Measurements from ENCODE around the gene UPK1B.
"Not testable (repeated sequence)": the region's sequence is repeated elsewhere in the genome, so short reads cannot be mapped to it uniquely, and the experiment has no call there.

UPK1B gene

GRCh38 chr3:119173325-119173724 lies at the start of gene UPK1B:
UPK1B (plus strand) TSS chr3:119173598; CDS start chr3:119186742, 13,144 bp downstream.
- no peak for FAIRE-seq

- FAIRE-seq: no peak
These were observed 48.1 kb upstream of the UPK1B start for GRCh38 chr3:119125342-119125741.

GRCh38 chr3:119125742-119126504 lies 47.5 kb upstream of the UPK1B start:
- FAIRE-seq: no peak

GRCh38 chr3:119130291-119130690 lies 43.1 kb upstream of the UPK1B start:
- not testable (repeated sequence) for FAIRE-seq

DNA sequence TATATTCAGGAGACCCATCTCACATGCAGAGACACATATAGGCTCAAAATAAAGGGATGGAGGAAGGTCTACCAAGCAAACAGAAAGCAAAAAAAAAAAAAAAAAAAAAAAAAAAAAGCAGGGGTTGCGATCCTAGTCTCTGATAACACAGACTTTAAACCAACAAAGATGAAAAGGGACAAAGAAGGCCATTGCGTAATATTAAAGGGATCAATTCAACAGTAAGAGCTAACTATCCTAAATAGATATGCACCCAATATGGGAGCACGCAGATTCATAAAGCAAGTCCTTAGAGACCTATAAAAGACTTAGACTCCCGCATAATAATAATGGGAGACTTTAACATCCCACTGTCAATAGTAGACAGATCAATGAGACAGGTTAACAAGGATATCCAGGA lies 41.1 kb upstream of the UPK1B start:
- FAIRE-seq: not testable (repeated sequence)

DNA sequence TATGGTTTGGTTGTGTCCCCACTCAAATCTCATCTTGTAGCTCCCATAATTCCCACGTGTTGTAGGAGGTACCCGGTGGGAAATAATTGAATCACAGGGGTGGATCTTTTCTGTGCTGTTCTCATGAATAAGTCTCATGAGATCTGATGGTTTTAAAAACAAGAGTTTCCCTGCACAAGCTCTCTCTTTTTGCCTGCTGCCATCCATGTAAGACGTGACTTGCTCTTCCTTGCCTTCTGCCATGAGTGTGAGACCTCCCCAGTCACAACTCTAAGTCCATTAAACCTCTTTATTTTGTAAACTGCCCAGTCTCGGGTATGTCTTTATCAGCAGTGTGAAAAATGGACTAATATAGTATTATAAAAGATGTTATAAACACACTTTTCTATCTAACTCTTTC lies 34.0 kb upstream of the UPK1B start:
- FAIRE-seq: not testable (repeated sequence)

DNA sequence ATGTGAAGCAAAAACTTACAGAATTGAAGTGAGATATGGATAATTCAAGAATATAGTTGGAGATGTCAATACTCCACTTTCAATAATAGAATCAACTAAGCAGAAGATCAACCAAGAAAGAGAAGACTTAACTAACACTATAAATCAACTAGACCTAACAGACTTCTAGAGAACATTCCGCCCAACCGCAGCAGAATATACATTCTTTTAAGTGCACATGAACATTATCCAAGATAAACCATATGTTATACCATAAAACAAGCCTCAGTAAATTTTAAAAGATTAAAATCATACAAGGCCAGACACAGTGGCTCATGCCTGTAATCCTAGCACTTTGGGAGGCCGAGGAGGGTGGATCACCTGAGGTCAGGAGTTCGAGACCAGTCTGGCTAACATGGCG lies 32.9 kb upstream of the UPK1B start:
- no peak for FAIRE-seq

GRCh38 chr3:119145128-119145499 lies 28.3 kb upstream of the UPK1B start:
- FAIRE-seq: no peak

- no peak for FAIRE-seq
These were observed 27.8 kb upstream of the UPK1B start, which contains the start of gene TEX55 for GRCh38 chr3:119145500-119146167. TEX55 (plus strand) TSS chr3:119146165; CDS start chr3:119146190, 25 bp downstream.

DNA sequence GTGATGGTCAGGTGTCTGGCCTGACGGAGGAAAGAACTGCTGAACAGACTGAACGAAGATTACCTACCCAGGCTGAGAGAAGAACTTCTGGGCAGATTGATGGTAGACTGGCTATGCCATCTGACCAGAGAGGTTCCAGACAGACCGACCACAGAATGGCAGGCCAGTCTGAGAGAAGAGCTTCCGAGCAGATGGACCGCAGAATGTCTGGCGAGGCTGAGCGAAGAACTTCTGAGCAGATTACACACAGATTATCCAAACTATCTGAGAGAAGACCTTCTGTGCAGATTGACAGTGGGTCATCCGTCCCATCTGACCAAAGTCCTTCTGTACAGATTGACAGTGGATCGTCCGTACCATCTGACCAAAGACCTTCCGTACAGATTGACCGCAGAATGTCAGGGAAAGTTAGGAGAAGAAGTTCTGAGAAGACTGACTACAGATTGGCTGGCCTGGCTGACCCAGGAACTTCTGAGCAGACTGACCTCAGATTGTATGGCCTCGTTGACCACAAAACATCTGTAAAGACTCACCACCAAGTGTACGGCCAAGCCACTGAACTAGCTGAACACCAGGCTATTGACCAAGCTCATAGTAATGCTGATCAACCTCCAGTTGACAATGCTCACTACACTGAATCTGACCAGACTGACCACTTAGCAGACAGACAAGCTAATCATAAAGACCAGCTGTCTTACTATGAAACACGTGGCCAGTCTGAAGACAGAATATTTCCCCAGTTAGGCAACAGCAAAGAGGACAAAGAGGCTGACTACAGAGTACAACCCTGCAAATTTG lies 26.6 kb upstream of the UPK1B start:
- FAIRE-seq: no peak

DNA sequence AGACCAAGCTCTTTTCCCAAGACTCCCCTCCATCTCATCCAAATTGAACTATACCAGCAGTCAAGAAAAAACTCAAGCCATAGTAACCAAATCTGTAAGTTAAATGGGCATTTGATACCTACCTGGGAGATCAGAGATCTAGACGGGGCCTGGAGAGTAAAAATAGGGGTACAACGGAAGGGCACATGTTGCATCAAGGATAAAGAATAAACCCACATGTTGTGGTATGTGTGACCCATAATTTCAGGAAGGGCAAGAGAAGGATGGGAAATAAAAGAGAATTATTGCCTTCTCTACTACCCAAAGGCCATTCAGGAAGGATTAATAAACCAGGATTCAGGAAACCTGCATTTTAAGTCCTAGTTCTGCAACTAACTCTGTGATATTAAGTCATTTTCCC lies 25.9 kb upstream of the UPK1B start:
- FAIRE-seq: no peak

GRCh38 chr3:119148493-119149180 lies 24.8 kb upstream of the UPK1B start:
- FAIRE-seq: no peak

GRCh38 chr3:119149484-119149883 lies 23.9 kb upstream of the UPK1B start:
- FAIRE-seq: no peak

GRCh38 chr3:119156868-119157267 lies 16.5 kb upstream of the UPK1B start:
- FAIRE-seq: no peak

DNA sequence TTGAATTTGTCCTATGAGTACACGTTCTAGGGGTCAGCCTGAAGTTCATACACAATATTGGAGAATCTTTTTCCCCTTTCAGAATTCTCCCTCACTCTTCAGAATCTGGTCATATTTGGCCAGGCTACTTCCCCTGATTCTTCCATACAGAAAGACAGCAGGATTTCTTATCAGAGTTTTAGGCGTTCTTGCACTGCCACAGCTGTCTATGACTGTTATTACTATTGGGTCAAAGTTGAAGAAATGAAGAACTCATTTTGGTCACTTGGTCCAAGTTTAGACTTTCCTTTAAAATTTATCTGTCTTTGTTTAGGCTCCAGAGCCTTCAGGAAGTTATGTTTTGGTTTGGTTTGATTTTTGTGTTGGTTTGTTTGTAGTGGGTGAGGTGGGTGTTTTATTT lies 15.4 kb upstream of the UPK1B start:
- FAIRE-seq: no peak

DNA sequence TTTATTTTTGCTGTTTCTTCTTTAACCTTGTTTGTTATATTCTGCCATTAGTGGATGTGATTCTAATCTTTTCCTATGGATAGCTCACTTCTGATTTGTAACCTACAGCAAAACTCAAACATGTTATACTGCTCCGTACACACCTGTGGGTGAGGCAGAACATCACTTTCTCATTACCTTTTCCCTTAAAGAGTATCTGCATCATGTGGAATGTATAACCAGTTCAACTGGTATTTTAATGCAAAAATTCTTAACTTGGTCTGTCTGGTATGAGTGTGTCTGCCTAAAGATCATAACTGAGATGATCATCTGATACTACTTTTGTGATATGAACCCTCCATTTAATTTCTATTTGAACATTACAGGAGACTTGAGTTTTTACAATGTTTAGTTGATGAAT lies 13.0 kb upstream of the UPK1B start:
- no peak for FAIRE-seq

- no peak for FAIRE-seq
These were observed 12.6 kb upstream of the UPK1B start for GRCh38 chr3:119160815-119161214.

DNA sequence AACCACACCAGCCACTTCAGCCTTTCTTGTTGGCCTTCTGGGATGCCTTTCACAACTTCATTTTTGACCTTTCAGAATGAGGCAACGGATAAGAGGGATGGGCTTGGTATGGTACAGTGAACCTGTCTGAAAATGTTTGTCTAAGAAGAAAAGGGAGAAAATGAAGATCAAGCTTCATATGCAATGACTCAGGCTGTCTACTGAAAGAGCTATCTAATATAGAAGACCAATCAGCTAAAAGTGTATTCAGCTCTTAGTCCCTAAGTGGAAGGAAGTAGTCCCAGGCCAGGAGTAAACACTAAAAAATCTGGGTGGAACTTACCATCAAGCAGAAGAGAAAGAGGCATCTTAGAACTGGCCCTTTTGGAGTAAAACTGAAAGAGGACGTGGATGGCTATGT lies 12.2 kb upstream of the UPK1B start:
- no peak for FAIRE-seq

DNA sequence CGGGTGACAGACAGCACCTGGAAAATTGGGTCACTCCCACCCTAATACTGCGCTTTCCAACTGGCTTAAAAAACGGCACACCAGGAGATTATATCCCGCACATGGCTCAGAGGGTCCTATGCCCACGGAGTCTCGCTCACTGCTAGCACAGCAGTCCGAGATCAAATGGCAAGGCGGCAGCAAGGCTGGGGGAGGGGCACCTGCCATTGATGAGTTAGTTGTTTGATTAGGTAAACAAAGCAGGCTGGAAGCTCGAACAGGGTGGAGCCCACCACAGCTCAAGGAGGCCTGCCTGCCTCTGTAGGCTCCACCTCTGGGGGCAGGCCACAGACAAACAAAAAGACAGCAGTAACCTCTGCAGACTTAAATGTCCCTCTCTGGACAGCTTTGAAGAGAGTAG lies 8.7 kb upstream of the UPK1B start:
- FAIRE-seq: not testable (repeated sequence)

GRCh38 chr3:119170821-119171220 lies 2.6 kb upstream of the UPK1B start:
- FAIRE-seq: no peak

- FAIRE-seq: no peak
These were observed 2.7 kb downstream of the UPK1B start for GRCh38 chr3:119175872-119176756.

GRCh38 chr3:119176778-119177177 lies 3.4 kb downstream of the UPK1B start:
- no peak for FAIRE-seq

Data from TTC549 (cell line).